Measurements from ENCODE around the gene TSC1.
"Not testable (repeated sequence)": the region's sequence is repeated elsewhere in the genome, so short reads cannot be mapped to it uniquely, and the experiment has no call there.

Gene TSC1

GRCh38 chr9:132976571-132976970 is 32.2 kb upstream of the TSC1 start:
- no peak for DNase-seq (ENCODE audit: low read depth)

GRCh38 chr9:132975961-132976360 is 31.5 kb upstream of the TSC1 start:
- DNase-seq (ENCODE audit: low read depth): no peak

- no peak for DNase-seq (ENCODE audit: low read depth)
Observed at GRCh38 chr9:132973713-132974112, 29.3 kb upstream of the TSC1 start.

- no peak for DNase-seq (ENCODE audit: low read depth)
Observed at GRCh38 chr9:132973166-132973565, 28.8 kb upstream of the TSC1 start.

GRCh38 chr9:132970324-132971062 is 26.1 kb upstream of the TSC1 start:
- DNase-seq (ENCODE audit: low read depth): no peak

GRCh38 chr9:132969783-132970182 is 25.4 kb upstream of the TSC1 start:
- no peak for DNase-seq (ENCODE audit: low read depth)

GRCh38 chr9:132967908-132968307 is 23.5 kb upstream of the TSC1 start:
- not testable (repeated sequence) for DNase-seq (ENCODE audit: low read depth)

- DNase-seq (ENCODE audit: low read depth): no peak
Observed at GRCh38 chr9:132965478-132965877, 21.1 kb upstream of the TSC1 start.

GRCh38 chr9:132961002-132961401 is 16.6 kb upstream of the TSC1 start:
- DNase-seq (ENCODE audit: low read depth): no peak

- DNase-seq (ENCODE audit: low read depth): no peak
Observed at GRCh38 chr9:132957805-132958204, 13.4 kb upstream of the TSC1 start.

- DNase-seq (ENCODE audit: low read depth): no peak
Observed at GRCh38 chr9:132955768-132956167, 11.4 kb upstream of the TSC1 start.

- DNase-seq (ENCODE audit: low read depth): no peak
Observed at GRCh38 chr9:132955123-132955522, 10.7 kb upstream of the TSC1 start.

- no peak for DNase-seq (ENCODE audit: low read depth)
Observed at GRCh38 chr9:132949709-132950108, 5.3 kb upstream of the TSC1 start.

GRCh38 chr9:132948482-132949050 is 4.2 kb upstream of the TSC1 start:
- no peak for DNase-seq (ENCODE audit: low read depth)

GRCh38 chr9:132947756-132948155 is 3.3 kb upstream of the TSC1 start:
- no peak for DNase-seq (ENCODE audit: low read depth)

- DNase-seq (ENCODE audit: low read depth): no peak
Observed at GRCh38 chr9:132946631-132947295, 2.3 kb upstream of the TSC1 start.

- DNase-seq (ENCODE audit: low read depth): no peak
Observed at GRCh38 chr9:132946211-132946610, 1.8 kb upstream of the TSC1 start.

GRCh38 chr9:132945186-132946130 is 1.0 kb upstream of the TSC1 start:
- no peak for DNase-seq (ENCODE audit: low read depth)

- DNase-seq (ENCODE audit: low read depth): no peak
Observed at GRCh38 chr9:132943651-132944293, 644 bp downstream of the TSC1 start.

- DNase-seq (ENCODE audit: low read depth): no peak
Observed at GRCh38 chr9:132942541-132943182, 1.8 kb downstream of the TSC1 start.

GRCh38 chr9:132939169-132939568 is 5.2 kb downstream of the TSC1 start:
- no peak for DNase-seq (ENCODE audit: low read depth)
